Left renal cortex interstitium (tissue), 4 donors: ENCODE results near the gene FGF12. TPM values are rescaled to one million over a fixed set of nuclear protein-coding genes. Genes with fewer than 3 reads are reported as not detected.
A peak's percentile ranks its signal among the peaks of the same experiment; 100 is the strongest.

ENCODE experiments used
- DNase-seq, 4 donors: peaks; one replicate each; pipeline ENCODE4 v3.0.0-alpha.2; 2013; ENCODE audit warnings: low read depth in 4 of 4, low spot score in 2 of 4, missing footprints in 1 of 4
- polyA plus RNA-seq, 4 donors: library from polyadenylated mRNA; unstranded; fragments of 120-200 nt; gene quantifications; one replicate each; pipeline ENCODE4 v1.2.1, GENCODE V29; 2013; ENCODE audit not compliant: insufficient read length in 4 of 4

FGF12 gene
- polyA plus RNA-seq, 4 donors = 5.2 to 7.6 (median 6.6) TPM

GRCh38 chr3:192422321-192422996, 304.9 kb downstream of the FGF12 start:
- DNase-seq = no peak

GRCh38 chr3:192419312-192419711, 308.0 kb downstream of the FGF12 start:
- DNase-seq = no peak

GRCh38 chr3:192417559-192418055, 309.7 kb downstream of the FGF12 start:
- DNase-seq = no peak

GRCh38 chr3:192417017-192417416, 310.3 kb downstream of the FGF12 start:
- DNase-seq = no peak

- no peak for DNase-seq
Measured at GRCh38 chr3:192413461-192413860, 313.9 kb downstream of the FGF12 start.

GRCh38 chr3:192410684-192410960, 316.7 kb downstream of the FGF12 start:
- no peak for DNase-seq

- peak in 1 of 4 donors; percentile 25 for DNase-seq
Measured at GRCh38 chr3:192409838-192410683, 317.3 kb downstream of the FGF12 start.

- peak in 1 of 4 donors; percentile 32 for DNase-seq
Measured at GRCh38 chr3:192409201-192409837, 318.0 kb downstream of the FGF12 start.

GRCh38 chr3:192408647-192409200, 318.6 kb downstream of the FGF12 start:
- DNase-seq = peak in 1 of 4 donors; percentile 46

- DNase-seq = peak in 1 of 4 donors; percentile 34
Measured at GRCh38 chr3:192408007-192408646, 319.2 kb downstream of the FGF12 start.

- no peak for DNase-seq
Measured at GRCh38 chr3:192399767-192400166, 327.6 kb downstream of the FGF12 start.

- no peak for DNase-seq
Measured at GRCh38 chr3:192397012-192397411, 330.3 kb downstream of the FGF12 start.

GRCh38 chr3:192395506-192395905, 331.8 kb downstream of the FGF12 start:
- DNase-seq = no peak

GRCh38 chr3:192392986-192393385, 334.4 kb downstream of the FGF12 start:
- no peak for DNase-seq

- DNase-seq = no peak
Measured at GRCh38 chr3:192382861-192383260, 344.5 kb downstream of the FGF12 start.

- DNase-seq = no peak
Measured at GRCh38 chr3:192373586-192373985, 353.8 kb downstream of the FGF12 start.

GRCh38 chr3:192373032-192373431, 354.3 kb downstream of the FGF12 start:
- DNase-seq = no peak

GRCh38 chr3:192372616-192373015, 354.7 kb downstream of the FGF12 start:
- DNase-seq = no peak

- no peak for DNase-seq
Measured at GRCh38 chr3:192371870-192372400, 355.4 kb downstream of the FGF12 start.

- DNase-seq = no peak
Measured at GRCh38 chr3:192367616-192368015, 359.7 kb downstream of the FGF12 start.
